ENCODE data around the gene ATP11C. TPM values are rescaled to one million over a fixed set of nuclear protein-coding genes. Genes with fewer than 3 reads are reported as not detected.

The ATP11C gene
- polyA plus RNA-seq, 1 donor (not counting 4 experiments of a cell fraction or from before 2014, with no cell fraction given), result 14.0 TPM

GRCh38 chrX:139783959-139784358 lies 148.9 kb downstream of the ATP11C start:
- H3K9ac ChIP-seq (ENCODE audit: control insufficient read depth, extremely low read depth, insufficient read depth, low read length), result no peak overlapping the region
- H3K4me2 ChIP-seq (ENCODE audit: control insufficient read depth, extremely low read depth, insufficient read depth, low read depth, low read length), result no peak overlapping the region
- H3K27me3 ChIP-seq (ENCODE audit: control insufficient read depth, extremely low read depth, insufficient read depth, low read length), result no peaks in the 10 kb centered on the region
- H3K4me1 ChIP-seq (ENCODE audit: control insufficient read depth, extremely low read depth, insufficient read depth, low read length), result no peaks in the 10 kb centered on the region
- no peak for FAIRE-seq
- H3K27ac ChIP-seq (ENCODE audit: control insufficient read depth, insufficient read depth, low read length), result no peak overlapping the region
- no peaks in the 10 kb centered on the region for H3K79me2 ChIP-seq (ENCODE audit: control insufficient read depth, insufficient read depth, low read length)
- H3K9me1 ChIP-seq (ENCODE audit: control insufficient read depth, extremely low read depth, insufficient read depth, low read length), result no peaks in the 10 kb centered on the region
- H4K20me1 ChIP-seq (ENCODE audit: control insufficient read depth, extremely low read depth, insufficient read depth, low read length), result no peaks in the 10 kb centered on the region
- TF ChIP-seq EZH2 (IDR thresholded peaks at IDR 0.05; ENCODE audit: low read length), result no peak
- TF ChIP-seq CTCF (optimal IDR thresholded peaks at IDR 0.05 in 1 of 3, IDR thresholded peaks at IDR 0.05 in 1 of 3, conservative IDR thresholded peaks at IDR 0.05 in 1 of 3; ENCODE audit: extremely low read depth in 1 of 3, insufficient read depth in 2 of 3, low read length in 3 of 3), result no peak
- H3K4me3 ChIP-seq (ENCODE audit: control insufficient read depth in 2 of 3, extremely low read depth in 1 of 3, insufficient read depth in 2 of 3, low read depth in 1 of 3, low read length in 3 of 3), result no peak overlapping the region
- no peaks in the 10 kb centered on the region for H3K36me3 ChIP-seq (ENCODE audit: control insufficient read depth in 2 of 2, extremely low read depth in 1 of 2, insufficient read depth in 2 of 2, low read length in 2 of 2)
- dilution Hi-C loops (cut with MboI; ENCODE audit: extremely low pct_ligation_motif_present, low sequenced_read_pairs), result no loop called here
- no peak for DNase-seq (ENCODE audit: low read depth, low spot score)
- no peak overlapping the region for H2AFZ ChIP-seq (ENCODE audit: control insufficient read depth, low read length)
- no peaks in the 10 kb centered on the region for H3K9me3 ChIP-seq (ENCODE audit: control insufficient read depth, low read depth, low read length)

- no peak overlapping the region for H3K4me2 ChIP-seq (ENCODE audit: control insufficient read depth, extremely low read depth, insufficient read depth, low read depth, low read length)
- H3K9me1 ChIP-seq (ENCODE audit: control insufficient read depth, extremely low read depth, insufficient read depth, low read length), result no peaks in the 10 kb centered on the region
- no peak overlapping the region for H3K4me3 ChIP-seq (ENCODE audit: control insufficient read depth in 2 of 3, extremely low read depth in 1 of 3, insufficient read depth in 2 of 3, low read depth in 1 of 3, low read length in 3 of 3)
- no peak for FAIRE-seq
- no peaks in the 10 kb centered on the region for H3K4me1 ChIP-seq (ENCODE audit: control insufficient read depth, extremely low read depth, insufficient read depth, low read length)
- no peaks in the 10 kb centered on the region for H3K27me3 ChIP-seq (ENCODE audit: control insufficient read depth, extremely low read depth, insufficient read depth, low read length)
- dilution Hi-C loops (cut with MboI; ENCODE audit: extremely low pct_ligation_motif_present, low sequenced_read_pairs), result no loop called here
- no peak overlapping the region for H2AFZ ChIP-seq (ENCODE audit: control insufficient read depth, low read length)
- H3K27ac ChIP-seq (ENCODE audit: control insufficient read depth, insufficient read depth, low read length), result no peak overlapping the region
- no peak for DNase-seq (ENCODE audit: low read depth, low spot score)
- no peak overlapping the region for H3K9ac ChIP-seq (ENCODE audit: control insufficient read depth, extremely low read depth, insufficient read depth, low read length)
- H3K36me3 ChIP-seq (ENCODE audit: control insufficient read depth in 2 of 2, extremely low read depth in 1 of 2, insufficient read depth in 2 of 2, low read length in 2 of 2), result no peaks in the 10 kb centered on the region
- H4K20me1 ChIP-seq (ENCODE audit: control insufficient read depth, extremely low read depth, insufficient read depth, low read length), result no peaks in the 10 kb centered on the region
- no peaks in the 10 kb centered on the region for H3K9me3 ChIP-seq (ENCODE audit: control insufficient read depth, low read depth, low read length)
- TF ChIP-seq CTCF (optimal IDR thresholded peaks at IDR 0.05 in 1 of 3, IDR thresholded peaks at IDR 0.05 in 1 of 3, conservative IDR thresholded peaks at IDR 0.05 in 1 of 3; ENCODE audit: extremely low read depth in 1 of 3, insufficient read depth in 2 of 3, low read length in 3 of 3) (no peak), EZH2 (IDR thresholded peaks at IDR 0.05; ENCODE audit: low read length) (no peak)
- no peaks in the 10 kb centered on the region for H3K79me2 ChIP-seq (ENCODE audit: control insufficient read depth, insufficient read depth, low read length)
Observed at GRCh38 chrX:139783030-139783429, 149.8 kb downstream of the ATP11C start.

Measured in keratinocyte (primary cell).